GM19455 (cell line): ENCODE measurements around the gene DMXL1.

Experiments used
- ATAC-seq: cut with Tn5 transposase; IDR thresholded peaks from one replicate; pipeline ENCODE4 v1.9.1; 2021; ENCODE audit not compliant: unreplicated experiment

DMXL1 gene

GRCh38 chr5:119287547-119288111 lies 216.7 kb downstream of the DMXL1 start:
- peak; percentile 25 for ATAC-seq

GRCh38 chr5:119288379-119289033 lies 217.6 kb downstream of the DMXL1 start:
- ATAC-seq, result no peak

GRCh38 chr5:119289438-119290044 lies 218.7 kb downstream of the DMXL1 start:
- ATAC-seq, result no peak

GRCh38 chr5:119290161-119290569 lies 219.3 kb downstream of the DMXL1 start:
- peak; percentile 87 for ATAC-seq

- no peak for ATAC-seq
Observed at GRCh38 chr5:119290607-119291006, 219.7 kb downstream of the DMXL1 start.

- no peak for ATAC-seq
Observed at GRCh38 chr5:119291056-119291455, 220.2 kb downstream of the DMXL1 start.

GRCh38 chr5:119291877-119292276 lies 221.0 kb downstream of the DMXL1 start:
- ATAC-seq, result no peak

GRCh38 chr5:119292701-119293515 lies 222.0 kb downstream of the DMXL1 start:
- no peak for ATAC-seq

- ATAC-seq, result no peak
Observed at GRCh38 chr5:119293516-119293829, 222.6 kb downstream of the DMXL1 start.
